ENCODE measurements around the gene SIX5.
"Not testable (repeated sequence)": the region's sequence is repeated elsewhere in the genome, so short reads cannot be mapped to it uniquely, and the experiment has no call there.

SIX5 gene

DNA sequence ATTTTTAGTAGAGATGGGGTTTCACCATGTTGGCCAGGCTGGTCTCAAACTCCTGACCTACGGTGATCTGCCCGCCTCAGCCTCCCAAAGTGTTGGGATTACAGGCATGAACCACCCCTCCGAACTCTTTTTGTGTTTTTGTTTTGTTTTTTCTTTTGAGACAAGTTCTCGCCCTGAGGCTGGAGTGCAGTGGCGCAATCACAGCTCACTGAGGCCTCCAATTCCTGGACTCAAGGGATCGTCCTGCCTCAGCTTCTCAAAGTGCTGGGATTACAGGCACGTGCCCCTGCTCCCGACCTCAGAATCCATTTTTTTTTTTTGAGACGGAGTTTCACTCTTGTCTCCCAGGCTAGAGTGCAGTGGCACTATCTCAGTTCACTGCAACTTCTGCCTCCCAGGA, 11.4 kb downstream of the SIX5 start:
- no peak for TF ChIP-seq CTCF (IDR thresholded peaks at IDR 0.05; ENCODE audit: low read depth, low read length, missing control alignments)
- no peak for DNase-seq (ENCODE audit: extremely low read depth, low read depth)
- H3K4me3 ChIP-seq (replicated peaks; ENCODE audit: low read depth, low read length), result no peak overlapping the region

DNA sequence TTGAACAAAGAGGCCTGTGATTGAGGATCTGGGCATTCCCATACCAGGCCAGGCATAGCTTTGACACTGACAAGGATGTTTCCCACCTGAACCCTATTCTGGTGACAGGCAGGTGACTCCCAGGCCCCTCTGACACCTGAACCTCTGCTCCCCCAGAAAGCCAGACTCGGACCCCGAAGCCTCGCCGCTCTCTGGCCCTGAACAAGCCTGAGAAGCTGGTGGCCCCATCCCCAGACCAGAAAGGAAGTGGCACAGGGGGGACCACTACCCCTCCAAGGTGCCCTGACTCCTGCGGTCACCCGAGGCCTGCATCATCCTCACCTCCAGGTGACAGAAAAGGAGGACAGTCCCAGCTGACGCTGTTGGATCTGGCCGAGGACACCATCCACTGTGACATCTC, 14.7 kb downstream of the SIX5 start:
- no peak for DNase-seq (ENCODE audit: extremely low read depth, low read depth)
- TF ChIP-seq CTCF (IDR thresholded peaks at IDR 0.05; ENCODE audit: low read depth, low read length, missing control alignments), result no peak
- H3K4me3 ChIP-seq (replicated peaks; ENCODE audit: low read depth, low read length), result no peak overlapping the region

- TF ChIP-seq CTCF (IDR thresholded peaks at IDR 0.05; ENCODE audit: low read depth, low read length, missing control alignments), result peak; percentile 31
- DNase-seq (ENCODE audit: extremely low read depth, low read depth), result no peak
- H3K4me3 ChIP-seq (replicated peaks; ENCODE audit: low read depth, low read length), result no peak overlapping the region
Observed at GRCh38 chr19:45753548-45753947, 15.5 kb downstream of the SIX5 start.

DNA sequence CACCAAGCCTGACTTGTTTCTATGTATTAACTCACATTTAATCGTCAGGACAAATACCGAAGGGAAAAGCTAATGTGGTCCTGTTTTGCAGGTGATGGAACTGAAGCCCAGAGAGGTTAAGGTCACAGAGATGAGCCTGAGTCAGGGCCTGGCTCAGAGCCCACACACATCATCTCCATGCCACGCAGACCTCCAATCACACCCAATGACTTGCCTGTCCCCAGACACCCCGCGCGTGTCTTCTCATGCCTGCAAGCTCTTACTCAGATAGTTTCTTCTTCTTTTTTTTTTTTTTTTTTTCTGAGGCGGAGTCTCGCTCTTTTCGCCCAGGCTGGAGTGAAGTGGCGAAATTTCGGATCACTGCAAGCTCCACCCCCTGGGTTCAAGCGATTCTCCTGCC, 16.4 kb downstream of the SIX5 start:
- TF ChIP-seq CTCF (IDR thresholded peaks at IDR 0.05; ENCODE audit: low read depth, low read length, missing control alignments), result no peak
- no peak for DNase-seq (ENCODE audit: extremely low read depth, low read depth)
- no peak overlapping the region for H3K4me3 ChIP-seq (replicated peaks; ENCODE audit: low read depth, low read length)

DNA sequence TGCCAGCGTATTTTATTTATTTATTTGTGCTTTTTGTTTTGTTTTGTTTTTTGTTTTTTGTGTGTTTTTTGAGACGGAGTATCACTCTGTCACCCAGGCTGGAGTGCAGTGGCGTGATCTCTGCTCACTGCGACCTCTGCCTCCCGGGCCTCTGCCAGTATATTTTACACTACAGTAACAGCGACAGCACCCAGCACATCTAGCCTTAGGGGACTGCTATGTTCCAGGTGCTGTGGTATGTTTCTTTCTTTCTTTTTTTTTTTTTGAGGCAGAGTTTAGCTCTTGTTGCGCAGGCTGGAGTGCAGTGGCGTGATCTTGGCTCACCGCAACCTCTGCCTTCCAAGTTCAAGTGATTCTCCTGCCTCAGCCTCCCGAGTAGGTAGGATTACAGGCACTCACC, 17.6 kb downstream of the SIX5 start:
- not testable (repeated sequence) for H3K4me3 ChIP-seq (replicated peaks; ENCODE audit: low read depth, low read length); DNase-seq (ENCODE audit: extremely low read depth, low read depth)

DNA sequence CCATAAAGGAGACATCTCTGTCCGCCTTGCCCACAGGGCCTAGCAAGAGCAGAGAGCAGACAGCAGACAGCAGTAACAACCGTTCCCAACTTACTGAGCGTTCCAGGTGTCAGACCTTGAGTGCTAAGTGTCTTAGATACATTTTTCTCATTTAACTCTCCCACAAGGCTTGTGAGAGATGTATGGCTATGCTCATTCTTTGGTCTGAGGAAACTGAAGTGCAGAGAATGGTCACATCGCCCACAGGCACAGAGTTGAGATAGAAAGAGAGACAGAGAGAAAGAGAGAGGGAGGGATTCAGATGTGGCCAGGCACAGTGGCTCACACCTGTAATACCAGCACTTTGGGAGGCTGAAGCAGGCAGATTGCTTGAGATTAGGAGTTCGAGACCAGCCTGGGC, 21.5 kb downstream of the SIX5 start:
- no peak overlapping the region for H3K4me3 ChIP-seq (replicated peaks; ENCODE audit: low read depth, low read length)

DNA sequence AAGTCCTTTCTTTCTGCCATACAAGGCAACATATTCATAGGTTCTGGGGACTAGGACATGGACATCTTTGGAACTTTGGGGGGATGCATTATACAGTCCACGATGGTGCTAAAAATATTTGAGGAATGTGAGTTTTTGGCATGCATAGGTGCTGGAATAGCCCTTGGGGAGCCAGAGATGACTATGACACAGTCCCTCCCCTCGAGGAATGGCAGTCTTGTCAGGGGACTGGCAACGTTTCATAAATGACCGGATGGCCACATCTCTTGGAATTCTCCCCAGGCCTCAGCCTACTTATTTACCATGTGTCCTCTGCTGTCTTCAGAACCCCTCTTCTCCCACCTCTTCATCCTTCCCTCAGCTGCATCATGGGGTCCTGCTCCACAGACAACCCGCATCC, 22.2 kb downstream of the SIX5 start:
- H3K4me3 ChIP-seq (replicated peaks; ENCODE audit: low read depth, low read length), result no peak overlapping the region
- DNase-seq (ENCODE audit: extremely low read depth, low read depth), result no peak

More for the DNA sequence above, 21.5 kb downstream of the SIX5 start:
- DNase-seq (ENCODE audit: extremely low read depth, low read depth), result no peak
- TF ChIP-seq CTCF (IDR thresholded peaks at IDR 0.05; ENCODE audit: low read depth, low read length, missing control alignments), result no peak

More for the DNA sequence above, 22.2 kb downstream of the SIX5 start:
- TF ChIP-seq CTCF (IDR thresholded peaks at IDR 0.05; ENCODE audit: low read depth, low read length, missing control alignments), result no peak
